GM18951 (cell line): Measurements from ENCODE around the gene ZNF619.
A peak's percentile ranks its signal among the peaks of the same experiment; 100 is the strongest.

Experiments
- POLR2A ChIP-seq: IDR thresholded peaks from 4 replicates; pipeline ENCODE4 v1.6.1; 2011; ENCODE audit warnings: mild to moderate bottlenecking; ENCODE audit not compliant: insufficient read length, insufficient read depth; ENCODE audit errors: extremely low read depth
- in situ Hi-C: fragments of 300-500 bp; cut with MboI; formaldehyde crosslinking; loops from one replicate; pipeline ENCODE4 v1.12.0; 2022; ENCODE audit warnings: low sequenced_read_pairs, mixed read lengths, inconsistent platforms; ENCODE audit not compliant: unreplicated experiment

Gene ZNF619

GRCh38 chr3:40497288-40497687 is 20.4 kb downstream of the ZNF619 start:
- no peak for TF ChIP-seq POLR2A
- in situ Hi-C loops = no loop called here

DNA sequence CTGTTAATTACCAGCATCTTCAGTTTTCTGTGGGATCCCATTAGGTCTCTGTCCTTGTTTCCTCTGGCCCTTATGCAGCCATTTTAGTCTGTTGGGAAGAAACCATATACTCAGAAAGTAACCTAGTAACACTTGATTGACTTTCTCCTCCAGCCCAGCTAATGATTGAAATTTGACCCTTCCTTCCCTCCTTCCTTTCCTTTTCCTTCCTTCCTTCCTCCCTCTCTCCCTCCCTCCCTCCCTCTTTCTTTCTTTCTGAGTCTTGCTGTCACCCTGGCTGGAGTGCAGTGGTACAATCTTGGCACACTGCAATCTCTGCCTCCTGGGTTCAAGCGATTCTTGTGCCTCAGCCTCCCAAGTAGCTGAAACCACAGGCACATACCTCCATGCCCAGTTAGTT is 23.0 kb downstream of the ZNF619 start:
- TF ChIP-seq POLR2A = no peak
- in situ Hi-C loops = no loop called here

DNA sequence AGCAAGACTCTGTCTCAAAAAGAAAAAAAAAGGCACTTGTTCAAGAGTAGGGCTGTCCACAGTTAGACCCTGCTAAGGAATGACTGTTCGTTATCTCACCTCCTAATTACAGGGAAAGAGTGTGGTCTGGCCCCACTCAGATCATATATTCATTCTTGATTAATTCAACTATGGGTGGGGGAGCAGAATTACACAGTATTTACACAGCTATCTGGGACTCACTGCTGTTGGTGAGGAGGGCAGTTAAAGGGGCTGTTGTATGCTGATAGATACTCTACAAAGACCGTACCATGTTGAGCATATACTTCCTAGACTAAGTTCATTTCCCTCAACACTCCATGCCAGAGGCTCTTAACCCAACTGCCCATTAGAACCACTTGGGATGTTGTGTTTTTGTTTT is 25.1 kb downstream of the ZNF619 start:
- TF ChIP-seq POLR2A = no peak
- in situ Hi-C loops = no loop called here

DNA sequence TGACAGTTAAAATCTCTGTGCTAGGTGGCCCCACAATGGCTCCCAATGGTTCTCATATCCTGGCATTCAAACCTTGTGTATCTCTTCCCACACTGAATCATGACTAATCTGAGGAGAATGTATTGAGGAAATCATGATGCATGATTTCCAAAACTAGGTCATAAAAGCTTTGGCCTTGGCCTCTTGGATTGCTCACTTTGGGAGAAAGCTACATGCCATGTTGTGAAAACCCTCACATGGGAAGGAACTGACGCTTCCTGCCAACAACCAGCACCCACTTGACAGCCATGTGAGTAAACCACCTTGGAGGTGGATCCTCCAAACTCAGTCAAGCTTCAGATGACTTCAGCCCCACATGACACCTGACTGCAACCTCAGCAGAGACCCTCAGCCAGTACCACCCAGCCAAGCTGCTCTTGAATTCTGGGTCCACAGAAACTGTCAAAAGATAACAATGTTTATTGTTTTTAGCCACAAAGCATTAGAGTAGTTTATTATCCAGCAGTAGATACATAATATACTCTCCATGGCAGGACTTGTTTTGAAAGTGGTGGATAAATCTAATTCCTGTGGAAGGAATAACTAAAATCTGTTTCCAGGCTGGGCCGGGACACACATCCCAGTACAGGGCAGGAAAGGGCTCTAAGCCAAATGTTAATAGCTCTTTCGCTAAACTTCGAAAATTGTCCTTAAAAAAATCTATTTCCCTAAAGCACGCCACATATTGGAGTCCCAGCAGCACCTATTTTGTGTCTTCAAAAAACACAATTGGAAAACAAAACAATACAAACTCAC is 27.9 kb downstream of the ZNF619 start:
- no peak for TF ChIP-seq POLR2A
- in situ Hi-C loops = no loop called here

DNA sequence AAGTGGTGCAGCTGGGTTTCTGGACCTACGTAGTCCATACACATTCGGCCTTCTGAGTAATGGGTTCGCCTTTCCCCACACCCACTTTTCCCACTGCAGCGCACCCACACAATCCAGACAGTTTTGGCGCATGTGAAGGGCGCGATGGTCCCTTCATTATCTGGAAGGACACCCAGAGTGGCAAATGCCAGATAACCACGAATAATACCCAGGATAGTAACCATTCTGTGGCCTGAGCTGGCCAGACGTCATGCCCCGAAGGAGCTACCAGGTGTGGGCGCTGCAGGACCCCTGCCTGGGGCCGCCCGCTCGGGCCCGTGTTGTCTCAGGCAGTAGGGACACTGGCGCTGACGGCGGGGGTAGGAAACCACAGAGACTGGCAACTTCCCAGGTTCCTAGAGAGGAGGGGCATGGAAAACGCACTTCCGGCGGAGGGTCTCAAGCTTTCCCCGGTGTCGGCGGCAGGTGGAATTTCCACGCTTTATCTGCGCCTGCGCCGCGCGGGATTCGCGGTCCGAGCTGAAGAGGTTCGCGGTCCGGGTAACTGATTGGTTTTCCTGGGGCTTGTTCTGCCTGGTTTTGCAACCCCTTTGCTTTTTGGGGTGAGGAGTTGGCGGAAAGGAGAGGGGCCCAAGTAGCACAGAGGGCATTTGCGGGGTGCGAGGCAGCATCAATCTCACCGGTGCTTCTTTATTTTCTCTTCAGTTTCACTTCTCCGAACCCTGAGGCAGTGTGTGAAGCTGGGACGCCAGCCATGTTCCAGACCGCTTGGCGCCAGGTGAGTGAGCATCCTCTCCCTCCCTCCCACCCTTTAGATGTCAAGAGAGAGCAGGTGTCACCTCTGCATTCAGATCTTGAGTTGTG is 28.9 kb downstream of the ZNF619 start, which contains the start of gene ZNF620:
ZNF620 (plus strand) TSS at position 441 of the 864 bp plus-strand sequence; CDS start at position 755, 314 bp downstream.
- in situ Hi-C loops = no loop called here
- TF ChIP-seq POLR2A = peak; percentile 63

GRCh38 chr3:40511031-40511718 is 34.3 kb downstream of the ZNF619 start:
- TF ChIP-seq POLR2A = no peak
- in situ Hi-C loops = no loop called here

- TF ChIP-seq POLR2A = no peak
- in situ Hi-C loops = no loop called here
Measured at GRCh38 chr3:40516201-40516600, 39.3 kb downstream of the ZNF619 start.

- no peak for TF ChIP-seq POLR2A
- in situ Hi-C loops = no loop called here
Measured at GRCh38 chr3:40518067-40518466, 41.1 kb downstream of the ZNF619 start.

- TF ChIP-seq POLR2A = no peak
- in situ Hi-C loops = no loop called here
Measured at GRCh38 chr3:40518848-40519247, 41.9 kb downstream of the ZNF619 start.

DNA sequence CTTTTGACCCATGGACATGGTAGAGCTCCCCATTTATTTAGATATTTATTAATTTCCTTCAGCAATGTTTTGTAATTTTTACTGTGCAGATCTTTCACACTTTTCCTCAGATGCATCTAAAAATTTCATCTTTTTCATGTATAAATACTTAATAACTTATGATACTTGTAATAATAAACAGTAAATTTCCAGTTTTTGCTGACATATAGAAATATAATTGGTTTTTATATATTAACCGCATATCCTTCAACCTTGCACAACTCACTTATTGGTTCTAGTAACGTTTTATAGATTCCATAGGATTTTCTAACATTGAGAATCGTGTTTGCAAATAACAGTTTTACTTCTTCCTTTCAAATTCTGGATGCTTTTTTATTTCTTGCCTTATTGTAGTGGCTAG is 44.3 kb downstream of the ZNF619 start:
- in situ Hi-C loops = no loop called here
- TF ChIP-seq POLR2A = no peak

DNA sequence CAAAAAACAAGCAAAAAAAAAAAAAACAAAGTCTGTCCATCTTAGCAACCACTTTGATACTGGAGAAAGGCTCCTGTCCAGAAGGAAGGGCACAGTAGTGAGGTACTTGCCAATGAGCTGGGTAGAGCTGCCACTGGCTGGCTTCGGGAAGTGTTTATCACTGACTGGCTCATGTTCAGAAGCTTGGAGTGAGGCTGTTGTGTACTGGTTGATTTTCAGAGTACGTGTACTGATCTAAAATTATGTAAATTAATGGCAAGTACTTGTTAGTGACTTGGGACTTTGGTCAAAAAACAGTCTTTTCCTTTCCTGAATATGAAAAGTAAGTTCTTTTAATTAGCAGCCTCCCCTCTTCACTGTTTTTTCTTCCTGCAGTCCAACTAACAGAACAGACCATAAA is 46.9 kb downstream of the ZNF619 start:
- in situ Hi-C loops = no loop called here

DNA sequence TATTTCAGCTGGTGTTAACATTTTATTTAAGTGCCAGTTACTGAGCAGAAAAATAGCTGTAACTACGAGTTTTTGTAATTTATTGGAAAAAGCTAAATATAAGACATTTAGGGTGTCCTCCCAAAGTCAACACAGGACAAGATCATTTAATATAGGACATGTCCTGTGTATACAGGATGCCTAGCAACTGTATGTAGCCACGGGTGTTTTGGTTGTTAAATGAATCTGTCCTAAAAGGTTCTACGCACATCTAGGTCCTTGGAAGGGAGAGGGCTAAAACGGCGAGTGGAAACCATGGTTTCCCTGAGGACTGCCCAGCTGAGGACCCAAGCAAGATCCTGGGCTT is 47.3 kb downstream of the ZNF619 start:
- in situ Hi-C loops = no loop called here
- no peak for TF ChIP-seq POLR2A

More for the DNA sequence above, 46.9 kb downstream of the ZNF619 start:
- TF ChIP-seq POLR2A = no peak

GRCh38 chr3:40524568-40525285 is 47.8 kb downstream of the ZNF619 start, which contains the start of gene ZNF621:
ZNF621 (plus strand) TSS chr3:40524960; CDS start chr3:40525841, 881 bp downstream.
- in situ Hi-C loops = no loop called here
- TF ChIP-seq POLR2A = peak; percentile 97
